ENCODE results near the gene FBXL4. TPM values are rescaled to one million over a fixed set of nuclear protein-coding genes. Genes with fewer than 3 reads are reported as not detected.

Gene FBXL4
- total RNA-seq, 2 experiments from 2014 or later: 10.4 to 10.8 TPM

- peaks cover 28% of the 10 kb centered on the region for H3K4me1 Mint-ChIP-seq
Measured at GRCh38 chr6:98828941-98829411, 118.8 kb downstream of the FBXL4 start.

GRCh38 chr6:98828211-98828788 lies 119.4 kb downstream of the FBXL4 start:
- no peak overlapping the region for H3K27ac Mint-ChIP-seq
- CTCF ChIA-PET: no interaction called here
- H3K4me1 Mint-ChIP-seq: peaks cover 28% of the 10 kb centered on the region
- peaks cover 94% of the 10 kb centered on the region for H3K27me3 Mint-ChIP-seq
- H3K4me3 Mint-ChIP-seq: no peak overlapping the region
- DNase-seq: no peak
- no peak for ATAC-seq
- H3K9me3 Mint-ChIP-seq (ENCODE audit: low read depth): no peaks in the 10 kb centered on the region
- peaks cover 3% of the 10 kb centered on the region for H3K36me3 Mint-ChIP-seq

More at GRCh38 chr6:98828941-98829411, 118.8 kb downstream of the FBXL4 start:
- Mint-ChIP-seq H3K4me3 (no peak overlapping the region), H3K27me3 (peaks cover 94% of the 10 kb centered on the region), H3K9me3 (ENCODE audit: low read depth) (no peaks in the 10 kb centered on the region), H3K36me3 (peaks cover 3% of the 10 kb centered on the region), H3K27ac (no peak overlapping the region)
- no peak for ATAC-seq
- CTCF ChIA-PET: no interaction called here
- no peak for DNase-seq

GRCh38 chr6:98827295-98828159 lies 120.2 kb downstream of the FBXL4 start:
- Mint-ChIP-seq H3K4me1 (peaks cover 20% of the 10 kb centered on the region), H3K4me3 (no peak overlapping the region), H3K27ac (no peak overlapping the region), H3K27me3 (peaks cover 93% of the 10 kb centered on the region), H3K9me3 (ENCODE audit: low read depth) (no peaks in the 10 kb centered on the region), H3K36me3 (peaks cover 2% of the 10 kb centered on the region)
- CTCF ChIA-PET: no interaction called here
- ATAC-seq (no peak), DNase-seq (no peak)

GRCh38 chr6:98825600-98826230 lies 122.0 kb downstream of the FBXL4 start:
- H3K4me3 Mint-ChIP-seq: no peak overlapping the region
- CTCF ChIA-PET: no interaction called here
- ATAC-seq (no peak), DNase-seq (no peak)
- no peak overlapping the region for H3K27ac Mint-ChIP-seq
- peaks cover 14% of the 10 kb centered on the region for H3K4me1 Mint-ChIP-seq
- H3K36me3 Mint-ChIP-seq: peaks cover 2% of the 10 kb centered on the region
- H3K27me3 Mint-ChIP-seq: peaks cover 93% of the 10 kb centered on the region
- no peaks in the 10 kb centered on the region for H3K9me3 Mint-ChIP-seq (ENCODE audit: low read depth)

- peaks cover 89% of the 10 kb centered on the region for H3K27me3 Mint-ChIP-seq
- CTCF ChIA-PET: no interaction called here
- no peak overlapping the region for H3K4me3 Mint-ChIP-seq
- peaks cover 2% of the 10 kb centered on the region for H3K36me3 Mint-ChIP-seq
- no peak overlapping the region for H3K27ac Mint-ChIP-seq
- H3K9me3 Mint-ChIP-seq (ENCODE audit: low read depth): no peaks in the 10 kb centered on the region
- DNase-seq (no peak), ATAC-seq (no peak)
- H3K4me1 Mint-ChIP-seq: peaks cover 14% of the 10 kb centered on the region
Measured at GRCh38 chr6:98824902-98825599, 122.7 kb downstream of the FBXL4 start.

GRCh38 chr6:98824162-98824901 lies 123.4 kb downstream of the FBXL4 start:
- CTCF ChIA-PET: no interaction called here
- Mint-ChIP-seq H3K4me1 (peaks cover 14% of the 10 kb centered on the region), H3K36me3 (peaks cover 2% of the 10 kb centered on the region), H3K27me3 (peaks cover 90% of the 10 kb centered on the region), H3K4me3 (peak overlapping the region; percentile 60), H3K27ac (peak overlapping the region; percentile 5), H3K9me3 (ENCODE audit: low read depth) (no peaks in the 10 kb centered on the region)
- DNase-seq (no peak), ATAC-seq (no peak)

GRCh38 chr6:98823428-98824161 lies 124.2 kb downstream of the FBXL4 start:
- Mint-ChIP-seq H3K27ac (no peak overlapping the region), H3K9me3 (ENCODE audit: low read depth) (no peaks in the 10 kb centered on the region), H3K4me1 (peaks cover 14% of the 10 kb centered on the region), H3K4me3 (peak overlapping the region; percentile 60), H3K27me3 (peaks cover 84% of the 10 kb centered on the region), H3K36me3 (peaks cover 2% of the 10 kb centered on the region)
- CTCF ChIA-PET: no interaction called here
- ATAC-seq: no peak
- no peak for DNase-seq

GRCh38 chr6:98821756-98822405 lies 125.9 kb downstream of the FBXL4 start:
- DNase-seq (no peak), ATAC-seq (no peak)
- Mint-ChIP-seq H3K27ac (no peak overlapping the region), H3K36me3 (no peaks in the 10 kb centered on the region), H3K9me3 (ENCODE audit: low read depth) (no peaks in the 10 kb centered on the region), H3K4me3 (no peak overlapping the region), H3K27me3 (peaks cover 73% of the 10 kb centered on the region), H3K4me1 (peaks cover 14% of the 10 kb centered on the region)
- CTCF ChIA-PET: interaction anchor here (1.5 kb wide), 1 partner anchor 23 kb away, joined by 3 read pairs; no protein-coding TSS in a partner anchor

Other genes starting within 250 kb of the FBXL4 start
- not detected for gene POU3F2, start 113.4 kb downstream of the FBXL4 start, total RNA-seq

Data from activated CD8-positive, alpha-beta memory T cell treated with anti-CD3 and anti-CD28 coated beads, Interleukin-2, amount 10 ng/mL, durations not matched to agents 7 days and 5 days (primary cell).